ENCODE data around the gene TSPYL1. TPM values are rescaled to one million over a fixed set of nuclear protein-coding genes. Genes with fewer than 3 reads are reported as not detected.

TSPYL1 gene
- total and polyA plus RNA-seq, 2 experiments from 2014 or later = 24.9 to 66.1 TPM

DNA sequence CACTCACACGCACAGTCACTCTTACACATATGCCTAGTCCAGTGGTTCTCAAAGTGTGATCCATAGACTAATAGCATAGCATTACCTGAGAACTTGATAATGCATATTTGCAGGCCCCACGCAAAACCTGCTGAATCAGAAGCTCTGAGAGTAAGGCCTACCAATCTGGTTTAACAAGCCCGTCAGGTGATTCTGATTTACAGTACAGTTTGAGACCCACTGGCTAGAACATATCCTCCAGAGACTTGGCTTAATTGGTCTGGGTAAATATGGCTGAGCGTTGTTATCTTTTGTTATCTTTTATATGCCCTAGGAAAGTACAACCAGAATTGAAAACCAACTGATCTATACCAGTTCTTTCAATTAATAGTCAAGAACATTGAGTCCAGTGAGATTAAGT lies 35.4 kb downstream of the TSPYL1 start:
- Mint-ChIP-seq H3K27ac (no peak overlapping the region), H3K4me3 (no peak overlapping the region), H3K36me3 (ENCODE audit: low read depth) (peaks cover 5% of the 10 kb centered on the region; the same call in 2 of the 3 replicates), H3K4me1 (0 out of 3 replicates have a peak, but pooled peaks cover 4% of the 10 kb centered on the region), H3K27me3 (ENCODE audit: insufficient read depth, low read depth, poor library complexity) (no peaks in the 10 kb centered on the region), H3K9me3 (no peaks in the 10 kb centered on the region)
- no peaks in the 10 kb centered on the region for H3K4me1 ChIP-seq (ENCODE audit: insufficient read depth)
- no peaks in the 10 kb centered on the region for H3K9me2 ChIP-seq (ENCODE audit: insufficient read depth)
- TF ChIP-seq NANOG (IDR thresholded peaks at IDR 0.05; ENCODE audit: borderline replicate concordance) (no peak), ZNF331 (CRISPR knock-in tag; IDR thresholded peaks at IDR 0.05; ENCODE audit: low read depth) (no peak)
- ATAC-seq (no peak), DNase-seq (ENCODE audit: low spot score) (no peak)
- no peak overlapping the region for H3K27ac ChIP-seq (ENCODE audit: low read depth)
- no peak overlapping the region for H3K4me2 ChIP-seq
- H4K20me1 ChIP-seq (replicated peaks; ENCODE audit: insufficient read depth) = no peaks in the 10 kb centered on the region
- H3K36me3 ChIP-seq (ENCODE audit: insufficient read depth) = peaks cover 4% of the 10 kb centered on the region; the same call in 1 of the 2 replicates
- no peaks in the 10 kb centered on the region for H3F3A ChIP-seq (replicated peaks; ENCODE audit: low read depth)
- no peak overlapping the region for H2AFZ ChIP-seq
- H3K27me3 ChIP-seq (ENCODE audit: insufficient read depth) = no peaks in the 10 kb centered on the region
- H3K79me2 ChIP-seq (replicated peaks; ENCODE audit: insufficient read depth) = peaks cover 2% of the 10 kb centered on the region
- H3K4me3 ChIP-seq = no peak overlapping the region

DNA sequence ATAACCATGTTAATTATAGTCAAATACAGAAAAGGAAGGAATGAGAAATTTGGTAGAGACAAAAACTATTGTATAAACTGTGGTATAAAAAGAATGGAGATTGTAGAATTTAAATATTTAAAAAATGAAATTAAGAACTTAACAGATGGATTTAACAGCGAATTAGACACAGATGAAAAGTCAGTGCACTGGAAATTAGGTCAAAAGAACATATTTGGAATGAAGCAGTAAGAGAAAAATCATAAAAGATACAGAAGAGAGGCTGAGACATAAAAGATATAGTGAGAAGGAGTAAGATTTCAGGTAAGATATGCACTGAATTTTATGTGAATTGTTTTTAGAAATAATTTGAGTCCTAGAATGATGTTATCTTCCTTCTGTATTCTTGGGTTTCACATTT lies 39.9 kb downstream of the TSPYL1 start:
- H3K27ac Mint-ChIP-seq = no peak overlapping the region
- Histone ChIP-seq H3K27ac (ENCODE audit: low read depth) (no peak overlapping the region), H3K27me3 (ENCODE audit: insufficient read depth) (no peaks in the 10 kb centered on the region), H2AFZ (no peak overlapping the region), H3K4me1 (ENCODE audit: insufficient read depth) (no peaks in the 10 kb centered on the region), H4K20me1 (replicated peaks; ENCODE audit: insufficient read depth) (no peaks in the 10 kb centered on the region), H3K36me3 (ENCODE audit: insufficient read depth) (peaks cover 15% of the 10 kb centered on the region), H3K9me2 (ENCODE audit: insufficient read depth) (no peaks in the 10 kb centered on the region), H3K79me2 (replicated peaks; ENCODE audit: insufficient read depth) (no peaks in the 10 kb centered on the region), H3F3A (replicated peaks; ENCODE audit: low read depth) (no peaks in the 10 kb centered on the region), H3K4me2 (no peak overlapping the region), H3K4me3 (no peak overlapping the region)
- no peak for DNase-seq (ENCODE audit: low spot score)
- no peaks in the 10 kb centered on the region for H3K4me1 Mint-ChIP-seq
- H3K4me3 Mint-ChIP-seq = no peak overlapping the region
- no peaks in the 10 kb centered on the region for H3K9me3 Mint-ChIP-seq
- TF ChIP-seq POLR2AphosphoS5 (IDR thresholded peaks at IDR 0.05; ENCODE audit: low read depth) = no peak
- no peak for TF ChIP-seq EZH2phosphoT487 (IDR thresholded peaks at IDR 0.05; ENCODE audit: unreplicated experiment)
- TF ChIP-seq, protein P1, sequence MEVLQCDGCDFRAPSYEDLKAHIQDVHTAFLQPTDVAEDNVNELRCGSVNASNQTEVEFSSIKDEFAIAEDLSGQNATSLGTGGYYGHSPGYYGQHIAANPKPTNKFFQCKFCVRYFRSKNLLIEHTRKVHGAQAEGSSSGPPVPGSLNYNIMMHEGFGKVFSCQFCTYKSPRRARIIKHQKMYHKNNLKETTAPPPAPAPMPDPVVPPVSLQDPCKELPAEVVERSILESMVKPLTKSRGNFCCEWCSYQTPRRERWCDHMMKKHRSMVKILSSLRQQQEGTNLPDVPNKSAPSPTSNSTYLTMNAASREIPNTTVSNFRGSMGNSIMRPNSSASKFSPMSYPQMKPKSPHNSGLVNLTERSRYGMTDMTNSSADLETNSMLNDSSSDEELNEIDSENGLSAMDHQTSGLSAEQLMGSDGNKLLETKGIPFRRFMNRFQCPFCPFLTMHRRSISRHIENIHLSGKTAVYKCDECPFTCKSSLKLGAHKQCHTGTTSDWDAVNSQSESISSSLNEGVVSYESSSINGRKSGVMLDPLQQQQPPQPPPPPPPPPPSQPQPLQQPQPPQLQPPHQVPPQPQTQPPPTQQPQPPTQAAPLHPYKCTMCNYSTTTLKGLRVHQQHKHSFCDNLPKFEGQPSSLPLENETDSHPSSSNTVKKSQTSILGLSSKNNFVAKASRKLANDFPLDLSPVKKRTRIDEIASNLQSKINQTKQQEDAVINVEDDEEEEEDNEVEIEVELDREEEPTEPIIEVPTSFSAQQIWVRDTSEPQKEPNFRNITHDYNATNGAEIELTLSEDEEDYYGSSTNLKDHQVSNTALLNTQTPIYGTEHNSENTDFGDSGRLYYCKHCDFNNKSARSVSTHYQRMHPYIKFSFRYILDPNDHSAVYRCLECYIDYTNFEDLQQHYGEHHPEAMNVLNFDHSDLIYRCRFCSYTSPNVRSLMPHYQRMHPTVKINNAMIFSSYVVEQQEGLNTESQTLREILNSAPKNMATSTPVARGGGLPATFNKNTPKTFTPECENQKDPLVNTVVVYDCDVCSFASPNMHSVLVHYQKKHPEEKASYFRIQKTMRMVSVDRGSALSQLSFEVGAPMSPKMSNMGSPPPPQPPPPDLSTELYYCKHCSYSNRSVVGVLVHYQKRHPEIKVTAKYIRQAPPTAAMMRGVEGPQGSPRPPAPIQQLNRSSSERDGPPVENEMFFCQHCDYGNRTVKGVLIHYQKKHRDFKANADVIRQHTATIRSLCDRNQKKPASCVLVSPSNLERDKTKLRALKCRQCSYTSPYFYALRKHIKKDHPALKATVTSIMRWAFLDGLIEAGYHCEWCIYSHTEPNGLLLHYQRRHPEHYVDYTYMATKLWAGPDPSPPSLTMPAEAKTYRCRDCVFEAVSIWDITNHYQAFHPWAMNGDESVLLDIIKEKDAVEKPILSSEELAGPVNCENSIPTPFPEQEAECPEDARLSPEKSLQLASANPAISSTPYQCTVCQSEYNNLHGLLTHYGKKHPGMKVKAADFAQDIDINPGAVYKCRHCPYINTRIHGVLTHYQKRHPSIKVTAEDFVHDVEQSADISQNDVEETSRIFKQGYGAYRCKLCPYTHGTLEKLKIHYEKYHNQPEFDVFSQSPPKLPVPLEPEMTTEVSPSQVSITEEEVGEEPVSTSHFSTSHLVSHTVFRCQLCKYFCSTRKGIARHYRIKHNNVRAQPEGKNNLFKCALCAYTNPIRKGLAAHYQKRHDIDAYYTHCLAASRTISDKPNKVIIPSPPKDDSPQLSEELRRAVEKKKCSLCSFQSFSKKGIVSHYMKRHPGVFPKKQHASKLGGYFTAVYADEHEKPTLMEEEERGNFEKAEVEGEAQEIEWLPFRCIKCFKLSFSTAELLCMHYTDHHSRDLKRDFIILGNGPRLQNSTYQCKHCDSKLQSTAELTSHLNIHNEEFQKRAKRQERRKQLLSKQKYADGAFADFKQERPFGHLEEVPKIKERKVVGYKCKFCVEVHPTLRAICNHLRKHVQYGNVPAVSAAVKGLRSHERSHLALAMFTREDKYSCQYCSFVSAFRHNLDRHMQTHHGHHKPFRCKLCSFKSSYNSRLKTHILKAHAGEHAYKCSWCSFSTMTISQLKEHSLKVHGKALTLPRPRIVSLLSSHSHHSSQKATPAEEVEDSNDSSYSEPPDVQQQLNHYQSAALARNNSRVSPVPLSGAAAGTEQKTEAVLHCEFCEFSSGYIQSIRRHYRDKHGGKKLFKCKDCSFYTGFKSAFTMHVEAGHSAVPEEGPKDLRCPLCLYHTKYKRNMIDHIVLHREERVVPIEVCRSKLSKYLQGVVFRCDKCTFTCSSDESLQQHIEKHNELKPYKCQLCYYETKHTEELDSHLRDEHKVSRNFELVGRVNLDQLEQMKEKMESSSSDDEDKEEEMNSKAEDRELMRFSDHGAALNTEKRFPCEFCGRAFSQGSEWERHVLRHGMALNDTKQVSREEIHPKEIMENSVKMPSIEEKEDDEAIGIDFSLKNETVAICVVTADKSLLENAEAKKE (CRISPR knock-in tag; IDR thresholded peaks at IDR 0.05) = no peak
- no peak for TF ChIP-seq STAT1 (IDR thresholded peaks at IDR 0.05; ENCODE audit: unreplicated experiment)
- TF ChIP-seq, protein P2, sequence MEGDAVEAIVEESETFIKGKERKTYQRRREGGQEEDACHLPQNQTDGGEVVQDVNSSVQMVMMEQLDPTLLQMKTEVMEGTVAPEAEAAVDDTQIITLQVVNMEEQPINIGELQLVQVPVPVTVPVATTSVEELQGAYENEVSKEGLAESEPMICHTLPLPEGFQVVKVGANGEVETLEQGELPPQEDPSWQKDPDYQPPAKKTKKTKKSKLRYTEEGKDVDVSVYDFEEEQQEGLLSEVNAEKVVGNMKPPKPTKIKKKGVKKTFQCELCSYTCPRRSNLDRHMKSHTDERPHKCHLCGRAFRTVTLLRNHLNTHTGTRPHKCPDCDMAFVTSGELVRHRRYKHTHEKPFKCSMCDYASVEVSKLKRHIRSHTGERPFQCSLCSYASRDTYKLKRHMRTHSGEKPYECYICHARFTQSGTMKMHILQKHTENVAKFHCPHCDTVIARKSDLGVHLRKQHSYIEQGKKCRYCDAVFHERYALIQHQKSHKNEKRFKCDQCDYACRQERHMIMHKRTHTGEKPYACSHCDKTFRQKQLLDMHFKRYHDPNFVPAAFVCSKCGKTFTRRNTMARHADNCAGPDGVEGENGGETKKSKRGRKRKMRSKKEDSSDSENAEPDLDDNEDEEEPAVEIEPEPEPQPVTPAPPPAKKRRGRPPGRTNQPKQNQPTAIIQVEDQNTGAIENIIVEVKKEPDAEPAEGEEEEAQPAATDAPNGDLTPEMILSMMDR (conservative IDR thresholded peaks at IDR 0.05; ENCODE audit: low read depth in 2 of 2) = no peak
- no peak for TF ChIP-seq NANOG (IDR thresholded peaks at IDR 0.05; ENCODE audit: borderline replicate concordance)
- TF ChIP-seq, protein P3, sequence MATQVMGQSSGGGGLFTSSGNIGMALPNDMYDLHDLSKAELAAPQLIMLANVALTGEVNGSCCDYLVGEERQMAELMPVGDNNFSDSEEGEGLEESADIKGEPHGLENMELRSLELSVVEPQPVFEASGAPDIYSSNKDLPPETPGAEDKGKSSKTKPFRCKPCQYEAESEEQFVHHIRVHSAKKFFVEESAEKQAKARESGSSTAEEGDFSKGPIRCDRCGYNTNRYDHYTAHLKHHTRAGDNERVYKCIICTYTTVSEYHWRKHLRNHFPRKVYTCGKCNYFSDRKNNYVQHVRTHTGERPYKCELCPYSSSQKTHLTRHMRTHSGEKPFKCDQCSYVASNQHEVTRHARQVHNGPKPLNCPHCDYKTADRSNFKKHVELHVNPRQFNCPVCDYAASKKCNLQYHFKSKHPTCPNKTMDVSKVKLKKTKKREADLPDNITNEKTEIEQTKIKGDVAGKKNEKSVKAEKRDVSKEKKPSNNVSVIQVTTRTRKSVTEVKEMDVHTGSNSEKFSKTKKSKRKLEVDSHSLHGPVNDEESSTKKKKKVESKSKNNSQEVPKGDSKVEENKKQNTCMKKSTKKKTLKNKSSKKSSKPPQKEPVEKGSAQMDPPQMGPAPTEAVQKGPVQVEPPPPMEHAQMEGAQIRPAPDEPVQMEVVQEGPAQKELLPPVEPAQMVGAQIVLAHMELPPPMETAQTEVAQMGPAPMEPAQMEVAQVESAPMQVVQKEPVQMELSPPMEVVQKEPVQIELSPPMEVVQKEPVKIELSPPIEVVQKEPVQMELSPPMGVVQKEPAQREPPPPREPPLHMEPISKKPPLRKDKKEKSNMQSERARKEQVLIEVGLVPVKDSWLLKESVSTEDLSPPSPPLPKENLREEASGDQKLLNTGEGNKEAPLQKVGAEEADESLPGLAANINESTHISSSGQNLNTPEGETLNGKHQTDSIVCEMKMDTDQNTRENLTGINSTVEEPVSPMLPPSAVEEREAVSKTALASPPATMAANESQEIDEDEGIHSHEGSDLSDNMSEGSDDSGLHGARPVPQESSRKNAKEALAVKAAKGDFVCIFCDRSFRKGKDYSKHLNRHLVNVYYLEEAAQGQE (IDR thresholded peaks at IDR 0.05; ENCODE audit: unreplicated experiment) = no peak
- H3K27me3 Mint-ChIP-seq (ENCODE audit: insufficient read depth, low read depth, poor library complexity) = peaks cover 2% of the 10 kb centered on the region
- ATAC-seq = no peak
- peaks cover 9% of the 10 kb centered on the region; the same call in 2 of the 3 replicates for H3K36me3 Mint-ChIP-seq (ENCODE audit: low read depth)

Measured in GM23338 (cell line).